Stimulated activated effector memory CD8-positive, alpha-beta T cell treated with anti-CD3 and anti-CD28 coated beads, Interleukin-12 subunit alpha, Interleukin-12 subunit beta, amount 100 ng/mL, for 72 hours (primary cell): ENCODE results near the gene FAM118A.
"Not testable (repeated sequence)": the region's sequence is repeated elsewhere in the genome, so short reads cannot be mapped to it uniquely, and the experiment has no call there.

Experiments
- ATAC-seq: fragments of 150-1000 bp; cut with Tn5 transposase; 2 replicates; pipeline ENCODE4 v1.10.0; 2021
- DNase-seq, 2 donors: peaks; one replicate each; pipeline ENCODE4 v3.0.0; 2021 to 2022; ENCODE audit warnings: low spot score in 2 of 2
- H3K27ac Mint-ChIP-seq: one replicate; pipeline ENCODE4 v1.8.0; 2022; ENCODE audit warnings: mild to moderate bottlenecking, mixed read lengths
- H3K36me3 Mint-ChIP-seq: one replicate; pipeline ENCODE4 v1.8.0; 2022; ENCODE audit warnings: mild to moderate bottlenecking, mixed read lengths
- H3K4me1 Mint-ChIP-seq: one replicate; pipeline ENCODE4 v1.8.0; 2022; ENCODE audit warnings: mixed read lengths
- H3K4me3 Mint-ChIP-seq: one replicate; pipeline ENCODE4 v1.8.0; 2022; ENCODE audit warnings: mild to moderate bottlenecking, mixed read lengths
- H3K9me3 Mint-ChIP-seq: one replicate; pipeline ENCODE4 v1.8.0; 2022; ENCODE audit warnings: mixed read lengths

Gene FAM118A

GRCh38 chr22:45309422-45310227 is at the start of gene FAM118A:
Gene FAM118A (plus strand): TSS chr22:45309934. CDS start chr22:45322380, 12,446 bp downstream.
- Mint-ChIP-seq H3K27ac (peak within 1 kb of the TSS; percentile 90), H3K9me3 (no peaks in the 10 kb centered on the region), H3K36me3 (peaks cover 21% of the 10 kb centered on the region), H3K4me3 (peak within 1 kb of the TSS; percentile 91), H3K4me1 (peaks cover 42% of the 10 kb centered on the region)
- DNase-seq = peak; percentile 100
- peak; percentile 86 for ATAC-seq

DNA sequence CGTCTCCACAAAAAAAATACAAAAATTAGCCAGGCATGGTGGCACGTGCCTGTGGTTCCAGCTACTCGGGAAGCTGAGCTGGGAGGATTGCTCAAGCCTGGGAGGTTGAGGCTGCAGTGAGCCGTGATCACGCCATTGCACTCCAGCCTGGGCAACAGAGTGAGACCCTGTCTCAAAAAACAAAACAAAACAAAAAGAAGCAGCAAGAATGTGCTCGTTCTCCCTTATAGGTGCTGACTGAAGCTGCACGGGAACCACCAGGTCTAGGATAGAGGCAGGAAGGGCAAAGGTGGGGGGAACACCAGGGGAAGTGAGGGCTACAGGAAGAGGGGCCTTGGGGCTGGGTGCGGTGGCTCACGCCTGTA is 49.4 kb upstream of the FAM118A start:
- ATAC-seq, DNase-seq, H3K4me3 Mint-ChIP-seq, H3K36me3 Mint-ChIP-seq, H3K9me3 Mint-ChIP-seq, H3K27ac Mint-ChIP-seq: not testable (repeated sequence)
- peaks cover 20% of the 10 kb centered on the region for H3K4me1 Mint-ChIP-seq

GRCh38 chr22:45261407-45262088 is 48.2 kb upstream of the FAM118A start:
- Mint-ChIP-seq H3K4me3 (no peak overlapping the region), H3K4me1 (peaks cover 11% of the 10 kb centered on the region), H3K27ac (no peak overlapping the region), H3K36me3 (peaks cover 4% of the 10 kb centered on the region), H3K9me3 (no peaks in the 10 kb centered on the region)
- ATAC-seq = no peak
- DNase-seq = no peak

DNA sequence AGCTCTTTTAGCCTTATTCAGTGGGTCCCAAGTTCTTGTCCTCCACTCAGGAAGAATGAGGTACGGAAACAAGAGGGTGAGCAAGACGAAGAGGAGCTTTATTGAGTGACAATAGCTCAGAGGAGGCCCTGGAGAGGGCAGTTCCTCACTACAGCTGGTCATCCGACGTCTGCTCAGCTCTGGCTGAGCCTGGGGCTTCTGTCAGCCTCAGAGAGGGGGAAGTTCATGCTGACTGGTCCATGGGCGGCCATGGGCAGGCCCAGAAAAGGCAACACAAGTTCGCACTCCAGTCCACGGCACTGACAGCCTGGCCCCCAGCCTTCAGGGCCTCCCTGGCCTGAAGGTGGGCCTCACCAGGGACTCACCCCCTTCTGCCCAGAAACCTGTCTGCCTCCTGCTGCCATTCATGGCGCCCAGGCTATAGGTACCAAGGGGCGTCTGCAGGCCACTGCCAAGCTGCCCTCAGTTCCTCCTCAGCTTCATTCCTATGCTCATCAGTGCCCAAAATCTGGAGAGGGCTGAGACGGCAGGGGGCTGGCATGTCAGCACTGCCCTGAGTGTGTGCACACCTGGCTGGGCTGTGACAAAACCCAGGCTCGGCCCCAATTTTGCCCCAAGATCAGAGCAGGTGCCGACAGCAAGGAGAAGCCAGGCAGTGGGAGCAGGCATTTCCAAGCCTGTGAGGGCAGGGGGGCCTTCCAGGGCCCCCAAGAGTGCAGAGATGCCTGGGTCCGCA is 47.4 kb upstream of the FAM118A start:
- no peak for DNase-seq
- no peak for ATAC-seq
- no peak overlapping the region for H3K4me3 Mint-ChIP-seq
- H3K9me3 Mint-ChIP-seq = no peaks in the 10 kb centered on the region
- no peak overlapping the region for H3K27ac Mint-ChIP-seq
- peaks cover 4% of the 10 kb centered on the region for H3K36me3 Mint-ChIP-seq
- H3K4me1 Mint-ChIP-seq = peaks cover 11% of the 10 kb centered on the region

- no peaks in the 10 kb centered on the region for H3K9me3 Mint-ChIP-seq
- no peak overlapping the region for H3K4me3 Mint-ChIP-seq
- peaks cover 4% of the 10 kb centered on the region for H3K36me3 Mint-ChIP-seq
- no peak overlapping the region for H3K27ac Mint-ChIP-seq
- ATAC-seq (peak; percentile 14), DNase-seq (no peak)
- peaks cover 11% of the 10 kb centered on the region for H3K4me1 Mint-ChIP-seq
Measured at GRCh38 chr22:45262931-45263462, 46.7 kb upstream of the FAM118A start.

DNA sequence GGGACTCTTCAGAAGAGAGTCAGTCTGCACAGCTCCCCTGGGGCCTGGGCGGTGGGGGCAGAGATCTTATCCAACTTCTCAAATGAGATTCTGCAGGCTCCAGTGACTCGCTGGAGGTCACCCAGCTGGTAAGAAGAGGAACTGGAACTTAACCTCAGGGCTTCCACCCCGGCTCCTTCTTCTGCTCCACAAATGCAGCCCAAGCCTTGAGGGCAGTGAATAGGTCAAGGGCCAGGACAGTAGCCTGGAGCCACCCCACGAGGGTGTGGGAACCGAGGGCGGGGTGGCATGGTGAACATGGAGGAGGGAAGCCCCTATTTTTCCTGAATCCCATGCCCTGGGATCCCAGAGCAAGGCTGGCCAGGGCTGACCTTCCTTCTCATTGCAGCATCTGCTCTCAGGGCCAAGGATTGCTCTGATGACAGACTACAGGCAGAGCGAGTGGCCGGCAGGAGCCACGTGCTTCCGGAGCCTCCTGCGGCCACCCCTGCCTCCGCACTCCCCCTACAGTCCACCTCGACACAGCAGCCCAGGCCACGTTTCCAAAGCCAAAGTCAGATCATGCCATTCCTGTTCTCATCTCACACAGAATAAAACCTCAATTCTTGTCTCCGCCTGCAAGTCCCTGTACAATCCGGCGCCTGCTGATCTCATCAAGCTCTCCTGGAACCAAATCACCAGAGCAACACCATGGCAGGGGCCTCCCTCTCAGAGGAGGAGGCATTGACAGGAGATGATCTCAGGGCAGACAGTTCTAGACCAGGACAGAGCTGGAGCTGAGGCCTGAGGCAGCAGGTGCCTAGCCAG is 46.1 kb upstream of the FAM118A start:
- H3K4me3 Mint-ChIP-seq = no peak overlapping the region
- no peaks in the 10 kb centered on the region for H3K9me3 Mint-ChIP-seq
- DNase-seq (no peak), ATAC-seq (peak; percentile 51)
- H3K4me1 Mint-ChIP-seq = peaks cover 11% of the 10 kb centered on the region
- H3K27ac Mint-ChIP-seq = no peak overlapping the region
- peaks cover 7% of the 10 kb centered on the region for H3K36me3 Mint-ChIP-seq

DNA sequence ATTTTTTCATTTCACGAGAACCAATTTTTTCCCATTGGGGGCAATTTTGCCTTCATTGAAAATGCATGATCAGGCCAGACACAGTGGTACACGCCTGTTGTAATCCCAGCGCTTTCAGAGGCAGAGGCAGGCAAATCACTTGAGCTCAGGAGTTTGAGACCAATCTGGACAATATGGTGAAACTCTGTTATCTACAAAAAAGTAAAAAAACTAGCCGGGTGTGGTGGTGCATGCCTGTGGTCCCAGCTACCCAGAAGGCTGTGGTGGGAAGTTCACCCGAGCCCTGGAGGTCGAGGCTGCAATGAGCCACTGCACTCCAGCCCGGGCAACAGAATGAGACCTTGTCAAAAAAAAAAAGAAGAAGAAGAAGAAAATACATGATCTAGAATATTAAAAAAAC is 44.2 kb upstream of the FAM118A start:
- no peak overlapping the region for H3K27ac Mint-ChIP-seq
- DNase-seq = no peak
- no peaks in the 10 kb centered on the region for H3K9me3 Mint-ChIP-seq
- no peak overlapping the region for H3K4me3 Mint-ChIP-seq
- no peak for ATAC-seq
- peaks cover 19% of the 10 kb centered on the region for H3K4me1 Mint-ChIP-seq
- peaks cover 21% of the 10 kb centered on the region for H3K36me3 Mint-ChIP-seq

GRCh38 chr22:45268167-45268957 is 41.4 kb upstream of the FAM118A start:
- H3K4me3 Mint-ChIP-seq = peak overlapping the region; percentile 72
- peaks cover 19% of the 10 kb centered on the region for H3K4me1 Mint-ChIP-seq
- peak overlapping the region; percentile 90 for H3K27ac Mint-ChIP-seq
- DNase-seq (no peak), ATAC-seq (peak; percentile 33)
- H3K36me3 Mint-ChIP-seq = peaks cover 21% of the 10 kb centered on the region
- H3K9me3 Mint-ChIP-seq = no peaks in the 10 kb centered on the region

DNA sequence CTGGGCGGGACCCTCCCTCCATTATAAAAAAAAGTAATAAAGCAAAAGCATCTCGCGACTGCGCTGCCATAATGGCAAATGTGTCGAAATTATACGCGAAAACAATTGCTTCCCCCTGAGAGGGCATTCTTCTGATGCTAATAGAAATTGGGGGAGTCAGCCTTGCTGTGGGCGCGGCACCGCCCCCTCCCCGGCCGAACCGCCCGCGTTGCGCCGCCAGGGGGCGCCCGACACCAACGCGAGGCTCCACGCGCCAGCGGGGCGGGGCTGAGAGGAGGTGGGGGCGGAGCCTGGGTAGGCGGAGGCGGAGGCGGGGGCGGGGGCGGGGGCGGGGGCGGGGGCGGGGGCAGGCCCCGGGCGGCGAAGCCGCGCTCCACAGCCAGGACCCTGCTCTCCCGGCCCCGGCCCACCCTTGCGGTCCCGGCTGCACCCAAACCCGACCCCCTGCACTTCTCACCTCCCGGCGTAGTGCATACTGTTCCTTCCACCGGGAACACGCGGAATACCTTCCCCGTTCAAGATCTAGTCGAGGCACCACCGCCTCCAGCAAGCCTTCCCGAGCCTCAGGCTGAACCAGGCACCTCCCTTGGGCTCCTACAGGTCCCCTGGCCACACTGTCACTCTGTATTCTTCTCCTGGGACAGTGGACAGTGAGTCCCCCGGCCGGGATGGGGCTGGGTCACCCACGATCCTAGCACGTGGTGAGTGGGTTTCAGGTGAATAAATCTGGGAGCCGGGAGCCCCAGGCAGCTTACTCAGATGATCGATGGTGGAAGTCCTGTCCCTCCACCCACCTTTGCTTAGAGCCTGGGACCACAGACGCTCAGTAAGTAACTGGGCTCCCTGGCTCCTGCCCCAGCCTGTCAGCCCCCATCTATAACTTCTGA is 40.5 kb upstream of the FAM118A start:
- Mint-ChIP-seq H3K36me3 (peaks cover 21% of the 10 kb centered on the region), H3K27ac (peak overlapping the region; percentile 90), H3K4me3 (peak overlapping the region; percentile 72), H3K4me1 (peaks cover 13% of the 10 kb centered on the region), H3K9me3 (no peaks in the 10 kb centered on the region)
- ATAC-seq (peak; percentile 82), DNase-seq (peak; percentile 95)

GRCh38 chr22:45270095-45271020 is 39.4 kb upstream of the FAM118A start:
- H3K4me1 Mint-ChIP-seq = peaks cover 13% of the 10 kb centered on the region
- peak overlapping the region; percentile 90 for H3K27ac Mint-ChIP-seq
- peaks cover 21% of the 10 kb centered on the region for H3K36me3 Mint-ChIP-seq
- no peak for ATAC-seq
- no peak for DNase-seq
- peak overlapping the region; percentile 72 for H3K4me3 Mint-ChIP-seq
- no peaks in the 10 kb centered on the region for H3K9me3 Mint-ChIP-seq

DNA sequence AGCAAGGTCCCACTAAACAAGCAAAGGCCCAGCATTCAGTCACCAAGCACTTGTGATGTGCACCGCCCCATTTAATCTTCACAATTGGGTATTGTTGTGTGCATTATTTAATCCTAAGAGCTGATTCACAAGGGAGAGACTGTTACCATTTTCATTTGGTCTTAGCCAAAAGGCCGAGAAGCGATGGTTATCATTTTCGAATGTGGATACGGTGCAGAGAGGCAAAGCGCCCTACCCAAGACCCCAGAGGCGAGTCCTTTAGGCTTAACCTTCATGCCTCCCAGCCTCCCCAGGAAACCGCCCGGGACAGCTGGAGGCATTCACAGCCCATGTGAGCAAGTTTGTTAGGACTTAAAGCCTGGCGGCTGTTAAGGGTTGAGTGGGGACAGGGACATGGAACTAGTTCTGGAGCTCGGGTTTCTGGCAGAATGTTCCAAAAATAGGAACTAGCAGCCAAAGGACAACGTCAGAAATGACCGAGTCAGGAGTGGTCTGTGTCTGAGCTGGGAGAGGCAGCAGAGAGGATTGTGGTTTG is 38.0 kb upstream of the FAM118A start:
- DNase-seq = no peak
- Mint-ChIP-seq H3K27ac (no peak overlapping the region), H3K36me3 (peaks cover 17% of the 10 kb centered on the region), H3K9me3 (no peaks in the 10 kb centered on the region), H3K4me3 (no peak overlapping the region), H3K4me1 (peaks cover 13% of the 10 kb centered on the region)
- no peak for ATAC-seq

DNA sequence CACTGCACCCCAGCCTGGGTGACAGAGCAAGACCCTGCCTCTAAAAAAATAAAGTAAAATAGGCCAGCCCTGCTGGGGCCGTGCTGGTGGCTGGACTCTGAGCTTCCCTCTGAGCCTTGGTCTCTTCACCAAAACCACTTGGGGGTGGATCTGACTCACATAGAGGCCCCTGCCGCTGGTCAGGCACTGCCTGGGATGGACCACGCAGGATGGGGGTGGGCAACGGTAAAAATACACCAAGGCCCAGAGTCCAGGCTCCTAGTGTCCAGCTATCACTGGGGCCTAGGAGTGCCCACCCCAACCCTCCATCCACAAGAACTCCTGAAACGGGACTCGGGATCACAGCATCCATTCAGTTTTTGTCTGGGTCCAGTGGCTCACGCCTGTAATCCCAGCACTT is 37.2 kb upstream of the FAM118A start:
- Mint-ChIP-seq H3K4me1 (peaks cover 13% of the 10 kb centered on the region), H3K9me3 (no peaks in the 10 kb centered on the region), H3K36me3 (peaks cover 17% of the 10 kb centered on the region), H3K4me3 (no peak overlapping the region), H3K27ac (no peak overlapping the region)
- ATAC-seq (no peak), DNase-seq (no peak)
